K562 (cell line): ENCODE data around the gene MRPL11. TPM values are rescaled to one million over a fixed set of nuclear protein-coding genes. Genes with fewer than 3 reads are reported as not detected.

Experiments used
- ATAC-seq: fragments of 200-7000 bp; cut with Tn5 transposase; 3 replicates; pipeline ENCODE4 v1.9.1; 2020; ENCODE audit warnings: moderate library complexity
- BruUV-seq: library from RNA; stranded (reverse); fragments of 400-500 nt; replicated peaks from 2 replicates; lab custom pipeline; 2021; lab: Mats Ljungman, UMichigan
- CTCF ChIA-PET: fragments of 300-600 bp; formaldehyde crosslinking; extraction: SDS; loops from one replicate; lab custom pipeline; 2021; ENCODE audit warnings: low intra/inter-chr PET ratio; lab: Yijun Ruan, JAX
- POLR2A ChIA-PET: fragments of 300-600, 350-650 bp; sonication (Branson Sonifier 250); formaldehyde crosslinking; extraction: SDS; loops from one replicate; lab custom pipeline; 2021; ENCODE audit warnings: antibody characterized with exemption, inconsistent platforms; lab: Yijun Ruan, JAX
- DNase-seq, 4 experiments: peaks; one replicate each; pipeline versions ENCODE4 v3.0.0 to v3.0.0-alpha.2; 2011 to 2018; ENCODE audit warnings: low spot score in 3 of 4, mixed read lengths in 3 of 4; ENCODE audit errors: extremely low read depth in 1 of 4
- FAIRE-seq: peaks from 2 replicates; lab custom pipeline; 2011; peaks lifted over from hg19 to GRCh38; lab: Jason Lieb, UNC
- H2AFZ ChIP-seq: 2 replicates; pipeline ENCODE4 v1.6.0; 2011; ENCODE audit warnings: low read depth, low read length, control low read depth, inconsistent platforms
- H3K27ac ChIP-seq: fragments of 200-600 bp; 3 replicates; pipeline ENCODE4 v1.8.0; 2011; ENCODE audit warnings: low read depth, mild to moderate bottlenecking, control low read depth, inconsistent platforms, low read length, moderate library complexity, mixed read lengths; ENCODE audit errors: extremely low read depth
- H3K27me3 ChIP-seq, 2 experiments: fragments of 300-600 bp in 1 of 2; 2 replicates in 1 of 2; 3 replicates in 1 of 2; pipeline versions ENCODE4 v1.6.0 to v1.8.0; 2011; ENCODE audit warnings: inconsistent platforms in 2 of 2, low read length in 2 of 2, mild to moderate bottlenecking in 1 of 2, mixed read lengths in 1 of 2, moderate library complexity in 1 of 2; ENCODE audit not compliant: control insufficient read depth in 2 of 2, insufficient read depth in 2 of 2
- H3K36me3 ChIP-seq: fragments of 300-600 bp; 3 replicates; pipeline ENCODE4 v1.8.0; 2011; ENCODE audit warnings: mild to moderate bottlenecking, low read length, inconsistent platforms; ENCODE audit not compliant: control insufficient read depth, insufficient read depth
- H3K4me1 ChIP-seq, 2 experiments: fragments of 200-600 bp in 1 of 2; replicated peaks in 1 of 2; 2 replicates in 1 of 2; 3 replicates in 1 of 2; pipeline versions ENCODE4 v1.5.1 to v1.8.0; 2011; ENCODE audit warnings: inconsistent platforms in 2 of 2, low read length in 2 of 2, mild to moderate bottlenecking in 1 of 2, mixed read lengths in 1 of 2, moderate library complexity in 1 of 2; ENCODE audit not compliant: control insufficient read depth in 2 of 2, insufficient read depth in 2 of 2
- H3K4me2 ChIP-seq: 2 replicates; pipeline ENCODE4 v1.6.1; 2011; ENCODE audit warnings: low read length, control low read depth, inconsistent platforms, mixed read lengths; ENCODE audit not compliant: insufficient read depth
- H3K4me3 ChIP-seq: fragments of 200-600 bp; sonication (generic), shearing (Covaris generic); 2 replicates; pipeline ENCODE4 v1.5.1; 2016; ENCODE audit warnings: control low read depth, inconsistent platforms
- H3K79me2 ChIP-seq: fragments of 200-600 bp; 3 replicates; pipeline ENCODE4 v1.8.0; 2011; ENCODE audit warnings: low read length, inconsistent platforms; ENCODE audit not compliant: control insufficient read depth, insufficient read depth
- H3K9ac ChIP-seq, 2 experiments: 2 replicates each; pipeline versions ENCODE4 v1.6.0 to v1.6.1; 2011; ENCODE audit warnings: low read depth in 2 of 2, low read length in 2 of 2, control low read depth in 1 of 2, inconsistent platforms in 1 of 2, mild to moderate bottlenecking in 1 of 2, mixed read lengths in 1 of 2; ENCODE audit not compliant: insufficient read depth in 1 of 2
- H3K9me1 ChIP-seq: one replicate; pipeline ENCODE4 v1.6.0; 2011; ENCODE audit warnings: inconsistent platforms, mild to moderate bottlenecking, low read length, moderate library complexity; ENCODE audit not compliant: control insufficient read depth, insufficient read depth
- H3K9me3 ChIP-seq: replicated peaks from 2 replicates; pipeline ENCODE4 v1.5.1; 2011; ENCODE audit warnings: low read depth, low read length, inconsistent platforms; ENCODE audit not compliant: control insufficient read depth, insufficient read depth
- H4K20me1 ChIP-seq: replicated peaks from 2 replicates; pipeline ENCODE4 v1.6.1; 2011; ENCODE audit warnings: low read length, inconsistent platforms, mixed read lengths; ENCODE audit not compliant: control insufficient read depth, insufficient read depth
- ASH1L ChIP-seq: fragments of 450-650 bp; IDR thresholded peaks from 2 replicates; pipeline ENCODE4 v1.6.1; 2018; ENCODE audit warnings: borderline replicate concordance, mild to moderate bottlenecking, low read depth; ENCODE audit not compliant: partially characterized antibody
- CCAR2 ChIP-seq: fragments of 200-400 bp; formaldehyde crosslinking; IDR thresholded peaks from 2 replicates; pipeline ENCODE4 v1.6.1; 2017; ENCODE audit warnings: mild to moderate bottlenecking, low read depth, low read length
- COPS2 ChIP-seq: fragments of 450-650 bp; conservative IDR thresholded peaks from 2 replicates; pipeline ENCODE4 v1.6.1; 2016; ENCODE audit warnings: mild to moderate bottlenecking, moderate library complexity
- ELK3 ChIP-seq: fragments of 450-650 bp; formaldehyde crosslinking; IDR thresholded peaks from 2 replicates; pipeline ENCODE4 v1.4.0; 2020; ENCODE audit warnings: mild to moderate bottlenecking
- KDM2B ChIP-seq: fragments of 250-450 bp; sonication (Bioruptor Pico); IDR thresholded peaks from 2 replicates; pipeline ENCODE4 v1.8.0; 2021; ENCODE audit warnings: mild to moderate bottlenecking, moderate library complexity
- MIER1 ChIP-seq: fragments of 450-650 bp; IDR thresholded peaks from 2 replicates; pipeline ENCODE4 v1.6.1; 2016; ENCODE audit warnings: antibody characterized with exemption, mild to moderate bottlenecking, low read depth
- NFE2L1 ChIP-seq: fragments of 450-650 bp; IDR thresholded peaks from 2 replicates; pipeline ENCODE4 v1.6.1; 2016; ENCODE audit warnings: missing genetic modification characterization, low read depth, mild to moderate bottlenecking, missing compliant biosample characterization, moderate library complexity, borderline replicate concordance
- POLR2A ChIP-seq: fragments of 450-650 bp; conservative IDR thresholded peaks from 2 replicates; pipeline ENCODE4 v1.6.1; 2016
- RFX5 ChIP-seq: IDR thresholded peaks from 2 replicates; pipeline ENCODE4 v1.6.1; 2011; ENCODE audit warnings: low read depth, mild to moderate bottlenecking, improper control_type of control experiment, low read length
- ZNF398 ChIP-seq: fragments of 250-450 bp; sonication (Bioruptor Pico); IDR thresholded peaks from 2 replicates; pipeline ENCODE4 v1.8.0; 2021; ENCODE audit warnings: moderate library complexity, mild to moderate bottlenecking, inconsistent platforms
- WGBS: fragments of 100-300 bp; shearing (Covaris generic); methylation state at CpG from one replicate; pipeline ENCODE4 v1.1.6; 2016; ENCODE audit warnings: low coverage, mixed read lengths; ENCODE audit not compliant: insufficient coverage; ENCODE audit errors: missing lambda C conversion rate; 5-methylcytosine and 5-hydroxymethylcytosine counted together
- in situ Hi-C: fragments of 300-500 bp; cut with MboI; formaldehyde crosslinking; loops from 4 replicates; pipeline ENCODE4 v1.15.0; 2018; ENCODE audit warnings: inconsistent platforms, mixed read lengths
- intact Hi-C: fragments of 100-400 bp; cut with micrococcal nuclease; formaldehyde crosslinking; loops from 2 replicates; pipeline ENCODE4 v1.14.2; 2022
- polyA plus RNA-seq, 8 experiments: library from polyadenylated mRNA; depleted of rRNA in 4 of 8; stranded (reverse) in 5 of 8; unstranded in 3 of 8; fragments of >200 nt; fragmentation: Nextera tagmentation in 2 of 8; fragmentation: Illumina TruSeq in 1 of 8; extraction: Ambion mirVana in 2 of 8; extraction: Trizol in 1 of 8; gene quantifications; 2 replicates each; pipeline versions ENCODE4 v1.2.1 to v1.2.3, GENCODE V29; 2011 to 2014; ENCODE audit warnings: inconsistent platforms in 1 of 8, missing spikeins in 1 of 8
- total RNA-seq, 7 experiments: library from RNA; depleted of rRNA in 6 of 7; stranded (reverse); fragments of >200 nt in 6 of 7; fragmentation: Illumina TruSeq in 2 of 7; extraction: Trizol in 2 of 7; gene quantifications; 2 replicates each; pipeline versions ENCODE4 v1.2.1 to v1.2.3, GENCODE V29; 2011 to 2021; ENCODE audit warnings: low replicate concordance in 1 of 7
- TF ChIP-seq, protein P1 (sequence below): fragments of 250-450 bp; sonication (Bioruptor Pico); IDR thresholded peaks from 2 replicates; pipeline ENCODE4 v1.4.0; 2020; ENCODE audit warnings: mild to moderate bottlenecking, moderate library complexity
- TF ChIP-seq, protein P2 (sequence below): IDR thresholded peaks from 2 replicates; pipeline ENCODE4 v1.6.1; 2014; ENCODE audit warnings: antibody characterized with exemption
- TF ChIP-seq, protein P3 (sequence below), 2 experiments: fragments of 250-450 bp in 1 of 2; fragments of 450-650 bp in 1 of 2; sonication (Bioruptor Pico) in 1 of 2; IDR thresholded peaks; 2 replicates each; pipeline versions ENCODE4 v1.6.1 to v1.8.0; 2016 to 2021; ENCODE audit warnings: mild to moderate bottlenecking in 2 of 2, moderate library complexity in 2 of 2, missing compliant biosample characterization in 1 of 2, missing genetic modification characterization in 1 of 2

MRPL11 gene
- total and polyA plus RNA-seq, 9 of the 15 experiments (the other 6 are each of a cell fraction or from before 2014, with no cell fraction given) = 33.0 to 173 (median 91.9) TPM

DNA sequence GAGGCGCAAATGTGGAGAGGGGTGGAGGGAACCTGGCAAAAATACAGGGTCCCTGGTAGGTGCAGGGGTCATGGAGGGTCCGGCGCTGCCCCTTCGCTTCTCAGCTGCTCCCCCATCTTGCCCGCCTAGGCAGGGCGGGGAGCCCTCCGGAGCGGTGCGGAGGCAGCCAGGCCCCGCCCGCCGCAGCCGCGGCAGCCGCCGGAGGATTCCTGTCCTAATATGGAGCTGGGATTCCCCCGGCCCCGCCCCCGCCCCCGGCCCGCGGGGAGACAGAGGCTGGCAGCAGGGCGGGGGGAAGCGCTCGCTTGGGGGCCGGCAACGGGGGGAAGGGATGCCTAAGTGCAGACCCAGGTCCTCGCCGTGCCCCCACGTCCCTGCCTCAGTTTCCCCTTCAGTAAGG lies 18.8 kb downstream of the MRPL11 start:
- WGBS = 0% methylated on average over 4 of the region's 30 CpGs
- ChIA-PET CTCF (no interaction called here), POLR2A (no interaction called here)
- in situ Hi-C loops = no loop called here
- no TSS peak for BruUV-seq
- Histone ChIP-seq H3K79me2 (no peaks in the 10 kb centered on the region), H3K4me3 (no peak overlapping the region), H3K36me3 (no peaks in the 10 kb centered on the region), H3K4me1 (peaks cover 2 to 8% of the 10 kb centered on the region in 2 experiments; a peak in 2 of 5 replicates), H3K4me2 (no peak overlapping the region), H2AFZ (no peak overlapping the region), H3K9me3 (no peaks in the 10 kb centered on the region), H4K20me1 (peaks cover 16% of the 10 kb centered on the region), H3K27ac (no peak overlapping the region), H3K27me3 (peaks cover 0 to 12% of the 10 kb centered on the region in 2 experiments; a peak in 3 of 5 replicates), H3K9me1 (peaks cover 6% of the 10 kb centered on the region), H3K9ac (no peak overlapping the region)
- intact Hi-C loops = no loop called here
- FAIRE-seq = no peak
- DNase-seq = no peak
- ATAC-seq = no peak
- no peak for TF ChIP-seq ASH1L
- TF ChIP-seq COPS2 = no peak
- TF ChIP-seq POLR2A = no peak
- TF ChIP-seq KDM2B (CRISPR knock-in tag) = no peak
- TF ChIP-seq CCAR2 = no peak
- TF ChIP-seq RFX5 = no peak
- TF ChIP-seq MIER1 = no peak
- TF ChIP-seq, protein P1, sequence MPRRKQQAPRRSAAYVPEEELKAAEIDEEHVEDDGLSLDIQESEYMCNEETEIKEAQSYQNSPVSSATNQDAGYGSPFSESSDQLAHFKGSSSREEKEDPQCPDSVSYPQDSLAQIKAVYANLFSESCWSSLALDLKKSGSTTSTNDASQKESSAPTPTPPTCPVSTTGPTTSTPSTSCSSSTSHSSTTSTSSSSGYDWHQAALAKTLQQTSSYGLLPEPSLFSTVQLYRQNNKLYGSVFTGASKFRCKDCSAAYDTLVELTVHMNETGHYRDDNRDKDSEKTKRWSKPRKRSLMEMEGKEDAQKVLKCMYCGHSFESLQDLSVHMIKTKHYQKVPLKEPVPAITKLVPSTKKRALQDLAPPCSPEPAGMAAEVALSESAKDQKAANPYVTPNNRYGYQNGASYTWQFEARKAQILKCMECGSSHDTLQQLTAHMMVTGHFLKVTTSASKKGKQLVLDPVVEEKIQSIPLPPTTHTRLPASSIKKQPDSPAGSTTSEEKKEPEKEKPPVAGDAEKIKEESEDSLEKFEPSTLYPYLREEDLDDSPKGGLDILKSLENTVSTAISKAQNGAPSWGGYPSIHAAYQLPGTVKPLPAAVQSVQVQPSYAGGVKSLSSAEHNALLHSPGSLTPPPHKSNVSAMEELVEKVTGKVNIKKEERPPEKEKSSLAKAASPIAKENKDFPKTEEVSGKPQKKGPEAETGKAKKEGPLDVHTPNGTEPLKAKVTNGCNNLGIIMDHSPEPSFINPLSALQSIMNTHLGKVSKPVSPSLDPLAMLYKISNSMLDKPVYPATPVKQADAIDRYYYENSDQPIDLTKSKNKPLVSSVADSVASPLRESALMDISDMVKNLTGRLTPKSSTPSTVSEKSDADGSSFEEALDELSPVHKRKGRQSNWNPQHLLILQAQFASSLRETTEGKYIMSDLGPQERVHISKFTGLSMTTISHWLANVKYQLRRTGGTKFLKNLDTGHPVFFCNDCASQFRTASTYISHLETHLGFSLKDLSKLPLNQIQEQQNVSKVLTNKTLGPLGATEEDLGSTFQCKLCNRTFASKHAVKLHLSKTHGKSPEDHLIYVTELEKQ (CRISPR knock-in tag) = no peak
- no peak for TF ChIP-seq NFE2L1 (tag)
- no peak for TF ChIP-seq ELK3 (CRISPR knock-in tag)
- no peak for TF ChIP-seq ZNF398 (CRISPR knock-in tag)
- TF ChIP-seq, protein P2, sequence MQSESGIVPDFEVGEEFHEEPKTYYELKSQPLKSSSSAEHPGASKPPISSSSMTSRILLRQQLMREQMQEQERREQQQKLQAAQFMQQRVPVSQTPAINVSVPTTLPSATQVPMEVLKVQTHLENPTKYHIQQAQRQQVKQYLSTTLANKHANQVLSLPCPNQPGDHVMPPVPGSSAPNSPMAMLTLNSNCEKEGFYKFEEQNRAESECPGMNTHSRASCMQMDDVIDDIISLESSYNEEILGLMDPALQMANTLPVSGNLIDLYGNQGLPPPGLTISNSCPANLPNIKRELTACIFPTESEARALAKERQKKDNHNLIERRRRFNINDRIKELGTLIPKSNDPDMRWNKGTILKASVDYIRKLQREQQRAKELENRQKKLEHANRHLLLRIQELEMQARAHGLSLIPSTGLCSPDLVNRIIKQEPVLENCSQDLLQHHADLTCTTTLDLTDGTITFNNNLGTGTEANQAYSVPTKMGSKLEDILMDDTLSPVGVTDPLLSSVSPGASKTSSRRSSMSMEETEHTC = no peak
- TF ChIP-seq, protein P3, sequence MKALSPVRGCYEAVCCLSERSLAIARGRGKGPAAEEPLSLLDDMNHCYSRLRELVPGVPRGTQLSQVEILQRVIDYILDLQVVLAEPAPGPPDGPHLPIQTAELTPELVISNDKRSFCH (CRISPR knock-in tag; IDR thresholded peaks at IDR 0.05) = no peak
- TF ChIP-seq, protein P3 (tag; IDR thresholded peaks at IDR 0.05) = no peak
